Measurements from ENCODE around the gene CRYBB1.
"Not testable (repeated sequence)": the region's sequence is repeated elsewhere in the genome, so short reads cannot be mapped to it uniquely, and the experiment has no call there.

CRYBB1 gene

DNA sequence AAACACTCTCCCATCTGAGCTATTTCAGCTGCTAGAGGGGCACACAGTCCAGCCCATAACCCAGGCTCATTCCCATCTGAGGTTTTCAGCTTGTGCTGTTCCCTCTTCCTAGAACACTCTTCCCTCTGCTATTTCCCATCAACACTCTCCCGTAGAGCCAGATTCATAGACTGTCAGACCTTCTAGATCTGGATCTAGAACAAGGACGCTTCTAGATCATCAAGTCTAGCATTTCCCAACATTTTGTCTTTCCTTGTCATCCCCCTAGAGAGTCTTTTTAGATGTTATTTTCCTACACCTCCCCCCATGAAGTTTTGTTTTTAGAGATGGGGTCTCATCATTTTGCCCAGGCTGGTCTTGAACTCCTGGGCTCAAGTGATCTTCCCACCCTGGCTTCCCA lies 17.3 kb upstream of the CRYBB1 start:
- DNase-seq = no peak

- DNase-seq = no peak
These were observed 16.4 kb upstream of the CRYBB1 start for GRCh38 chr22:26634189-26634588.

DNA sequence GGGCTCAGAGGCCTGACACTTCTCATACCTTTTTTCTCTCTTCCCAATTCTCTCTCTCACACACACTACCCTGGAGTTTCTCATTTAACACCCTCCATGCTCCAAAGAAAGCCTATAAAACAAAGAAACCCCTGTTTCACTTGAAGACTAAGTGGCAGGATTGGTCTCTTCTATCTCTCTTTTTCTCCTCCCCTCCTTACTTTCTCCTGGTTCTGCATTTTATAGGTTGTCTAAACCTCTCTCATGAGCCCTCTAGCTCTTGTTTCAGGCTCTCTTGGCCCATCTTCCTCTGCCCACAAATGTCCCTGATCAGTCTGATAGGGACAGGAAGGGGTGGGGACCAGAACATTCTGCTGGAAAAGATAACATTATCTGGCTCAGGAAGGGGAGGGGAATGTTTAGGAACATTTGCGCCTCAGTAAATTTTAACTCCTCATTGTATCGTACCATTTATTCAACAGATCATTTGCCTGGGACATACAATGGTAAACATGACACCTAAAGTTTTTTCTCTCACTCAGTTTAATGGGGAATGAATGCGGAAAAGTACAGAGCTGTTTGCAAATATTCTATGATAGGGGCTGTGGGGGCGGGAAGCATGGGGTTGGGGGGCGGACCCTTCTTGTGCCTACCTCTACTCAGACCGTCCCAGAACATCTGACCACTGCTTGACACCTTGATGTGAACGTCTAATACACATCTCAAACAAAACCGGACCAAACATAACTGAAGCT lies 14.8 kb upstream of the CRYBB1 start:
- DNase-seq = no peak

- DNase-seq = no peak
These were observed 13.5 kb upstream of the CRYBB1 start for GRCh38 chr22:26631282-26631681.

GRCh38 chr22:26629988-26630761 lies 12.3 kb upstream of the CRYBB1 start:
- no peak for DNase-seq

DNA sequence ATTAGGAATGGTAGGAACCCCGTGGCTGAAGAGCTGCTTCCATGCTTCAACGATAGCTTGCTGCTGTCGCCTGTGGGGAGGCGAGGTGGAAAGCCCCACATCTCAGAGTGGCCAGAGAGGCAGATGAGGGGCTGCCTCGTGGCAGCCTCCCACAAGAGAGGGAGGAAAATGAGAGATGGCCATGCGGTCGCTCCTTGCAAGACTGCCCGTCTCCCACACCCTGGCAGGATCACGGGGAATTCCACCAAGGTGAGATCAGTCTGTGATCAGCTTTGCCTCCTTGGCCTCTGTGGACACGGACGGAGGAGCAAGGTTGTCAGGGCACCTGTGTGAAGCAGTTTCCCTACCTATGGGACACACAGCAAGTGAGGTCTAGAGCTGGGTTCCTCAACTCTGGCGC lies 7.0 kb upstream of the CRYBB1 start:
- no peak for DNase-seq

DNA sequence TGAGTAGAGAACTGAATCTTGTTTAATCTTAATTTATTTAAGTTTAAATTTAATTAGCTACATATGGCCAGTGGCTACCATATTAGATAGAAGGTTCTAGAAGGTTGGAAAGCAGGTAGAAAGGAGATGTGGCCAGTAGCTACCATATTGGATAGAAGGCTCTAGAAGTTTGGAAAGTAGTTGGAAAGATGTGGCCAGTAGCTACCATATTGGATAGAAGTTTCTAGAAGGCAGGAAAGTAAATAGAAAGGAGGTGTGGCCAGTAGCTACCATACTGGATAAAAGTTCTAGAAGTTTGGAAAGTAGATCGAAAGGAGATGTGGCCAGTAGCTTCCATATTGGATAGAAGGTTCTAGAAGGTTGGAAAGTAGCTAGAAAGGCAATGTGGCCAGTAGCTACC lies 6.2 kb upstream of the CRYBB1 start:
- DNase-seq = no peak

DNA sequence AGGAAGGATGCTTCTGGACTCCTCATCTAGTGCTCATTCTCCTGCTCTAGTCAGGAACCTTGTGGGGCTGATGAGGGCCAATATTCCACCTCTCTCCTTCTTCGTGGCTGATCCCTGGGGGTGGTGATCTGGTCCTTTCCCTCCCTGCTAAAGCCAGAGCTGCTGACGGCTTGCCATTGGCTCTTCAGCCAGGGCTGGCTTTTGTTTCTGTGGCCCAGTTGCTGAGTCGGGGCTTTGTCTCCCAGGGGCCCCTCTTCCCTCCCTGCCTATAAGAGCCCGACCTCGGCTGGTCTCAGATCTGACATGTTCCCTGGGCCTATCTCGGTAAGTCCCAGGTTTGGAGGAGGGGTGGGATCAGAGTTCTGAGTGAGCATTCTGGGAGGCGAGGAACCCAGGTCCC lies 3.8 kb upstream of the CRYBB1 start, which contains the start of gene CRYBA4:
Gene CRYBA4, plus strand, starts transcription at position 301 of the 400 bp plus-strand sequence. CDS start 634 bp downstream, outside the sequence.
- DNase-seq = no peak

GRCh38 chr22:26620197-26620596 lies 2.4 kb upstream of the CRYBB1 start:
- no peak for DNase-seq

- no peak for DNase-seq
These were observed 1.7 kb upstream of the CRYBB1 start for GRCh38 chr22:26619510-26619909.

DNA sequence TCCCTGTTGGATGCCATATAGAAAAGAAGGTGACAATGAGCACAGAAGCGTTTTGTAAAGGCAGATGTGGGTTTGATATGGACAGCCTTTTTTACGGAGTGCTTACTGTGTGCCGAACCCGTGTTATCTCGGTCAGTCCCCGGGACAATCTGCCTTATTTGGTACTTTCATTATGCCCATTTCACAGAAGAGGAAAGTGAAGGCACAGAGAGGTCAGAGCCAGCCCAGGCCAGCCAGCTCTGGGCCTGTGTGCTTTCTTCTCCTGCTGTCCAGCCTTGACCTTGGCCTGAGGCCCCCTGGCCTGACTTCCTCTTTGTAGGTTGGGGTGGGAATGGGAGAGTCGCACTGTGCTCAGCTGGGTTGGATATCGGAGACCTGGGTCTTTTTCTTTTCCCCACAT lies 628 bp upstream of the CRYBB1 start:
- DNase-seq = no peak

DNA sequence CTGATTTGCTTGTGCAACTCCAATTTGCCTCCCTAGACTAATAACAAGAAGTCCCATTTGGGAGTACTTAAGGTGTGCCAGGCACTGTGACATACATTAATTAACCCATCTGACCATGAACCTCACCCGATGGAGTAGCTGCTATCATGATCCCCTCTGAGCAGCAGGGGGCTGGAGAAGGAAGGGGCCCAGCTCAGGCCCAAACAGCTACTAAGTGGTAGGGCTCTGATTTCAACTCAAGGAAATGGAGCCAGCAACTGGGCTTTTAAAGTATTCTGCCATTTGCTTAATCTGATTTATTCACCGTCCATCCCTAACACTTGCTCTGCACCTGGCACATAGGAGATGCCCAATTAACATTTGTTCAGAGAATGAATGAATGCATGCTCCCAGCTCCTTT lies 1.2 kb downstream of the CRYBB1 start:
- no peak for DNase-seq

DNA sequence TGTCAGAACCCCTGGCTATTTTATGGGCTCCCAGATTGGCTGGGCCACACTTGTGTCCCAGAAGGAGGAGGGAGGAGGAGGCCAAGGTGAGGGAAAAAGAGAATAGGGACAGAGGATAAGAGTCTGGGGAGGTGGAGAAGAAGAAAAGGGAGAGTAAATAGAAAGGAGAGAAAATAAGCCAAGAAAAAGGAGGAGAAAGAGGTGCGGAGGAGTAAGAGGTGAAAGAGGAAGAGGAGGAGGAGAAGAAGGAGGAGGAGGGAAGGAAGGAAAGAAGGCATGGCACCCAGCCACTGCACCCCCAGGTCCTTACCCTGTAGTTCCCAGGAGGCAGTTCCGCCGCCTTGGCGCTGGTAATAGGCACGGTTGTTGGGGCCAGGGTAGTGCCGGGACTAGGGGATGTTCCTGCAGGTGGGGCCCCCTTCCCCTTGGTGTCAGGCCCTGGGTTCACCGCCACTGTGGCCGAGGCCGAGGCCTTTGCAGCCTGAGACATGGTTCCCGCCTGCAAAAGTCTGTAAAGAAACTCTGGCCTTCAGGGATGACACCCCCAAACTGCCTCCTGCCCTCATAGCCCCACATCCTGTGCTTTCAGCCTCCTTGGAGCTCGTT lies 1.9 kb downstream of the CRYBB1 start:
- no peak for DNase-seq

DNA sequence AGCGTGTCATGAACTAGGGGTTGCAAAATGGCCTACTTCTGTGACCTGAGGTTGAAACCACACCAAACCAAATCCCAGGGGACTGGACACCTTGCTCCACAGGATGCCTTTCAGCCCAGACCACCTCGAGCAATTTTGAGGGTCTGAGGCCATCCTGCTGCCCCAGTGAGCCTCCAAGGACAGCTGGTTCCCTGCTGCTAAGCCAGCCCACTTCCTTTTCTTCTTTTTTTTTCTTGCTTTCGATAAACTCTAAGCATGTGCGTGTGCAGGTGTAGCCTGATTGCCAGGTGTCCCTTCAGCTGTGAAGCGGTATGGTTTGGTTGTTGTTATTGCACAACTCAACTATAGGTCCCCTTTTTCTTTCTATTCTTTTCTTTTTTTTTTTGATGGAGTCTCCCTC lies 2.7 kb downstream of the CRYBB1 start:
- no peak for DNase-seq

DNA sequence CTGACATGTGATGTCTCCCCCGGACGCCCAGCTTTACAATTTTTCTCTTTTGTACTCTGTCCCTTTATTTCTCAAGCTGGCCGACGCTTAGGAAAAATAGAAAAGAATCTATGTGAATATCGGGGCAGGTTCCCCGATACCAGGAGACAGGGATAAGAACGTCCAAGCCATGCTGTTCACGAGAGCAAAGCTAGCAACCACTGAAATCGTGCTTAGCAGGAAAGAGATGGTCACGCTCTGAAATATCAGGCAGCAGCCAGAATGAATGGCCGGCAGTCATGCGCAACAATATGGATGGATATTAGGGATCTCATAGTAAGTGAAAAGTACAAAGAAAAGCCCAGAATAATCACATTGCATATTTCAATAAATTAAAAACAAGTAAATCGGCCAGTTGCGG lies 3.5 kb downstream of the CRYBB1 start:
- DNase-seq = no peak

- not testable (repeated sequence) for DNase-seq
These were observed 4.1 kb downstream of the CRYBB1 start for GRCh38 chr22:26613753-26614152.

DNA sequence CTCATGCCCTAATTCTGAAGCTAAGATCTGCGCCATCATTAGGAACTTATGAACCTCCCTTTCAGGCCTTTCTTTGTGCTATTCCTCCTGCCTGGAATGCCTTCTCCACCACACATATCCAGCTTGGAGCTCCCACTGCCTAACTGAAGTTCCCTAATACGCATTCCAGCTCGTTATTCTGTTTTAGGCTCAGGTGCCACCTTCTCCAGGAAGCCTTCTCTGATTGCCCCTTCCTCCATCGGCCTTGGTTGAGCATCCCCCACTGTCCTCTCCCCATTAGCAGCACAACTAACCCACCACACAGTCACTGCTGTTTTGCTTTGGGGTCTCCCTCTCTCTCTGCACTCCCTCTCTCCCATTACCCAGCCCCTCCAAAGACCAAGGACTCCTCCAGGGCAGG lies 5.2 kb downstream of the CRYBB1 start:
- DNase-seq = no peak

- DNase-seq = no peak
These were observed 6.8 kb downstream of the CRYBB1 start for GRCh38 chr22:26610996-26611395.

DNA sequence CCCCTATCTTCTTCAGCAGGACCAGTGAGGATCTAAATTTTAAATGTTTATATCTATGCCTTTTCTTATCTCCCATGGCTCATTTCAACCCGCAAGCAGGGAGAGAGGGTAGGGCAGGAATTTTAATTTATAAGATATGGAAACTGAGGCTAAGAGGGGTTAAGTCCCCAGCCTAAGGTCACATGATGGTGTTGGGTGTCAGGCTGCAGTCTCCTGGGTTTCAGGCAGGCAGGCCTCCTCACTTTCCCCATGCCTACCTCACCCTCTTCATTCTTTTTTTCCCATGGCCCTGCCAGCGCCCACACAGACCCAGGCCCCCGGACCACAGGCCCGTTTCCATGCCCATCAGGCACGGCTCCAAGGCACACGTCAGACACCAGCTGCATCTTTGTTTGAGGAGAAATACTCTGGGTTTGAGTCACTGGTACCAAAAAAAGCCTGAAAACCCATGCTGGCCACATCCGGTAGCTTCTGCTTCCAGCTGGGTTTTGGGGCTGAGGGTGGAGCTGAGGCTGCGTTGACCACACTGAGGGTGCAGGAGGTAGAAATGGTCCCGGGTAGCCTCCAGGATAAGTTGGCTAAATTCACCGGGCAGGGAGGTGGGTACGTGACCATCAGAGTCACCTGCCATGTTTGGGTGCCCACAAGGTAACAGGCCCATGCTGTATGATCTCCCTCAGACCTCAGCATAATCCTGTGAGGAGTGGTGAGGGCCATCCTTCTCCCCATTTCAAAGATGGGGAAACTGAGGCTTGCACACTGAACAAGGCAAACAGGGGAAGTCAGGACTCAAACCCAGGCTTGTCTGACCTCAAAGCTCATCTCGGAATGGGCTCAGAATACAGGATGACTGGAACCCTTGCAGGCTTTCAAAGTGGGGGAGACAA lies 7.5 kb downstream of the CRYBB1 start:
- DNase-seq = no peak

- no peak for DNase-seq
These were observed 8.5 kb downstream of the CRYBB1 start for GRCh38 chr22:26609287-26609686.

GRCh38 chr22:26608129-26608528 lies 9.7 kb downstream of the CRYBB1 start:
- DNase-seq = no peak

DNA sequence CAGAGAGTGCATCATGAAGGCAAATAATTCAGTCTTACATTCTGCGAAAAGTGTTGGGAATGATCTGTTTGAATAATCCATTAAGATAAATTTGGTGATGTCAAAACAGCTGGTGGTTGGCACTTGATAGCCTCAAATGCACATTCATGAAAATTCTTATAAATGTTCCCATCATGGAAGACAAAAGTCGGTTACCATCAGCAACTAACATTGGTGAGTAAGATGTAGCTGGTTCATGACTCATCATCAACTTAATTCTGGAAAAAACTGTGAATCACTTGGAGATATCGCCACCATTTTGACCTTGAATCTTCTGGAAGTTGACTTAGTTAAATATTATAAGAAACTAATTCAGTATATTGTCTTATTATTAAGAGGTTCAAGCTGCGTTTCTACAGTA lies 11.2 kb downstream of the CRYBB1 start:
- no peak for DNase-seq

DNA sequence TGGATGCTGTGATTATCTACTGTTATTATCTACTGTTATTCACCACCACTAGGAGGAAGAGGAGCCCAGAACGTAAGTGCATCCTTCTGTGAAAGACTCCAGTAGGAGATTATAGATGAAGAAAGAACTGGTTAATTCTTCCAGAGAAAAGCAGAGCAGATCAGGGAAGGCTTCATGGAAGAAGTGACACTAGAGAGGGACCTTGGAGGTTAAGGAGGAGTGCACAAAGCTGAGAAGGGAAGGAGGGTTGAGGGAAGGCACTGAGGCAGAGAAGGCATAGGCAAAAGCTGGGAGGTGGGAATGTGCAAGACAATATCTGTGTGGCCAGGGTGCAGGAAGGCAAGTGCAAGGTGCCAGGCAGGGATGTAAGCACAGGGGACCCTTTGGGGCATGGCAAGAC lies 13.5 kb downstream of the CRYBB1 start:
- no peak for DNase-seq

Data from eye (tissue), 1 donor.